Fibroblast of lung (primary cell): ENCODE results near the gene PDS5B. TPM values are rescaled to one million over a fixed set of nuclear protein-coding genes. Genes with fewer than 3 reads are reported as not detected.
A peak's percentile ranks its signal among the peaks of the same experiment; 100 is the strongest.

Experiments used
- DNase-seq, 2 donors: peaks; one replicate each; pipeline versions ENCODE4 v3.0.0 to v3.0.0-alpha.2; 2010; ENCODE audit warnings: low read depth in 2 of 2
- H2AFZ ChIP-seq: 2 replicates; pipeline ENCODE4 v1.5.1; 2012; ENCODE audit warnings: low read length, control low read depth, inconsistent platforms
- H3K27ac ChIP-seq: 2 replicates; pipeline ENCODE4 v1.5.1; 2011; ENCODE audit warnings: low read length, control low read depth; ENCODE audit not compliant: insufficient read depth
- H3K27me3 ChIP-seq: 2 replicates; pipeline ENCODE4 v1.5.1; 2011; ENCODE audit warnings: mild to moderate bottlenecking, low read length; ENCODE audit not compliant: control insufficient read depth, insufficient read depth
- H3K36me3 ChIP-seq: 2 replicates; pipeline ENCODE4 v1.5.1; 2011; ENCODE audit warnings: low read length; ENCODE audit not compliant: control insufficient read depth, insufficient read depth
- H3K4me1 ChIP-seq: 2 replicates; pipeline ENCODE4 v1.5.1; 2011; ENCODE audit warnings: low read length; ENCODE audit not compliant: control insufficient read depth, insufficient read depth; ENCODE audit errors: extremely low read depth
- H3K4me2 ChIP-seq: 2 replicates; pipeline ENCODE4 v1.5.1; 2011; ENCODE audit warnings: low read length, control low read depth; ENCODE audit not compliant: insufficient read depth; ENCODE audit errors: extremely low read depth
- H3K4me3 ChIP-seq, 4 experiments: fragments of 200-600 bp in 1 of 4; sonication (generic) in 1 of 4; replicated peaks in 1 of 4; 2 replicates each; pipeline ENCODE4 v1.5.1; 2011 to 2016; ENCODE audit warnings: low read length in 4 of 4, low read depth in 3 of 4, mild to moderate bottlenecking in 3 of 4, control low read depth in 2 of 4, inconsistent platforms in 1 of 4, mixed read lengths in 1 of 4; ENCODE audit not compliant: insufficient read depth in 1 of 4; ENCODE audit errors: control extremely low read depth in 1 of 4
- H3K79me2 ChIP-seq: 2 replicates; pipeline ENCODE4 v1.5.1; 2012; ENCODE audit warnings: mild to moderate bottlenecking, low read length, inconsistent platforms; ENCODE audit not compliant: control insufficient read depth, insufficient read depth
- H3K9ac ChIP-seq: 2 replicates; pipeline ENCODE4 v1.5.1; 2011; ENCODE audit warnings: mild to moderate bottlenecking, low read length, control low read depth; ENCODE audit not compliant: insufficient read depth
- H3K9me3 ChIP-seq: 2 replicates; pipeline ENCODE4 v1.5.1; 2012; ENCODE audit warnings: low read depth, low read length; ENCODE audit not compliant: control insufficient read depth, insufficient read depth
- H4K20me1 ChIP-seq: 2 replicates; pipeline ENCODE4 v1.5.1; 2011; ENCODE audit warnings: low read length; ENCODE audit not compliant: control insufficient read depth, insufficient read depth; ENCODE audit errors: extremely low read depth
- EZH2 ChIP-seq: IDR thresholded peaks from 2 replicates; pipeline ENCODE4 v1.5.1; 2012; ENCODE audit warnings: low read length, control low read depth, mild to moderate bottlenecking; ENCODE audit errors: missing control alignments
- polyA plus RNA-seq, 2 donors: library from polyadenylated mRNA; depleted of rRNA in 1 of 2; stranded (reverse) in 1 of 2; unstranded in 1 of 2; fragments of >200 nt; gene quantifications; 2 replicates each; pipeline ENCODE4 v1.2.1, GENCODE V29; 2011 to 2012; ENCODE audit warnings: missing spikeins in 1 of 2
- total RNA-seq: library from RNA; depleted of rRNA; stranded (reverse); fragments of >200 nt; gene quantifications from 2 replicates; pipeline ENCODE4 v1.2.1, GENCODE V29; 2014
- TF ChIP-seq, protein P1 (sequence below), 2 donors: IDR thresholded peaks in 1 of 2; conservative IDR thresholded peaks in 1 of 2; 1 replicate in 1 of 2; 2 replicates in 1 of 2; pipeline ENCODE4 v1.5.1; 2011 to 2012; ENCODE audit warnings: low read length in 2 of 2, control low read depth in 1 of 2, inconsistent platforms in 1 of 2, low read depth in 1 of 2, mild to moderate bottlenecking in 1 of 2

Gene PDS5B
- total and polyA plus RNA-seq, 2 donors (not counting 1 experiment from before 2014, with no cell fraction given) = 18.6 to 25.6 TPM

DNA sequence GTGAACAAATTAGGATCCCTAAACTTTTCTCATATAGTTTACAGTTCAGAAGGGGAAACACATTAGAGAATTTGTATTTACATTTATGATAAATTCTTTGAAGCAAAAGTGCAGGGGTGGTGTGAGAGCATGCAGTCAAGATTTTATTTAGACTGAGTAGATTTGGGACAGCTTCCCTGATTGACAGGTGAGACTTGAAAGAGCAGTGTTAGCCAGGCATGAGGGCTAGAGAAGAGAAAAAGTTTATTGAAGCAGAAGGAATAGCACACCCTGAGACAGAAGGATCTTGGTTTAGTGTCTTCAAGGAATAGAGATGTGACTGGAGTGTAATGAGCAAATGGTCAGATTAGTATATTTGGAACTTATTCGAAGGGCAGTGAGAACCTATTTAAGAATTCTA is 50.5 kb downstream of the PDS5B start:
- no peaks in the 10 kb centered on the region for H3K9me3 ChIP-seq
- no peak overlapping the region for H3K4me3 ChIP-seq
- H2AFZ ChIP-seq = no peak overlapping the region
- H3K36me3 ChIP-seq = no peaks in the 10 kb centered on the region
- no peak overlapping the region for H3K4me2 ChIP-seq
- H3K27ac ChIP-seq = no peak overlapping the region
- no peaks in the 10 kb centered on the region for H4K20me1 ChIP-seq
- no peaks in the 10 kb centered on the region for H3K4me1 ChIP-seq
- no peak for TF ChIP-seq EZH2
- TF ChIP-seq, protein P1, sequence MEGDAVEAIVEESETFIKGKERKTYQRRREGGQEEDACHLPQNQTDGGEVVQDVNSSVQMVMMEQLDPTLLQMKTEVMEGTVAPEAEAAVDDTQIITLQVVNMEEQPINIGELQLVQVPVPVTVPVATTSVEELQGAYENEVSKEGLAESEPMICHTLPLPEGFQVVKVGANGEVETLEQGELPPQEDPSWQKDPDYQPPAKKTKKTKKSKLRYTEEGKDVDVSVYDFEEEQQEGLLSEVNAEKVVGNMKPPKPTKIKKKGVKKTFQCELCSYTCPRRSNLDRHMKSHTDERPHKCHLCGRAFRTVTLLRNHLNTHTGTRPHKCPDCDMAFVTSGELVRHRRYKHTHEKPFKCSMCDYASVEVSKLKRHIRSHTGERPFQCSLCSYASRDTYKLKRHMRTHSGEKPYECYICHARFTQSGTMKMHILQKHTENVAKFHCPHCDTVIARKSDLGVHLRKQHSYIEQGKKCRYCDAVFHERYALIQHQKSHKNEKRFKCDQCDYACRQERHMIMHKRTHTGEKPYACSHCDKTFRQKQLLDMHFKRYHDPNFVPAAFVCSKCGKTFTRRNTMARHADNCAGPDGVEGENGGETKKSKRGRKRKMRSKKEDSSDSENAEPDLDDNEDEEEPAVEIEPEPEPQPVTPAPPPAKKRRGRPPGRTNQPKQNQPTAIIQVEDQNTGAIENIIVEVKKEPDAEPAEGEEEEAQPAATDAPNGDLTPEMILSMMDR (conservative IDR thresholded peaks at IDR 0.05 in 1 of 2, IDR thresholded peaks at IDR 0.05 in 1 of 2; ENCODE audit: low read depth in 1 of 2, low read length in 2 of 2) = no peak
- no peak for DNase-seq
- H3K79me2 ChIP-seq = peaks cover 31% of the 10 kb centered on the region
- no peak overlapping the region for H3K9ac ChIP-seq
- no peaks in the 10 kb centered on the region for H3K27me3 ChIP-seq

DNA sequence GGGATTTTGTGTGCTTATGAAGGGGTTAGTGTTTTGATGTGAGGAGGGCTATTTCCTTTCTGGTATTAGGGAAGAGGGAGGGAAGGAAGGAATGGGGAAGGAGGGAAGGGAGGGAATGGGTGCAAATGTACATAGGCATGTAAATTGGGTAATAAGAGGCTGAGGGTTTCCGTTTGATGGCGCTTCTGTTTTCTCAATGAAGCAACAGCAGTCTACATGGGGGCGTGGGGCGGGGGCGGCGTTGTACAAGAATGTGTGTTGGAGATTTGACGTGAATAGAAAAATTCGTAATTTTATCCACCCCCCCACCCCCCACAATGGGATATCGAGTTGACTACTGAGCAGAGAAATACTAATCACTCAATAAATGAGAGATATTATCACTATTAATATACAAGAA is 52.5 kb downstream of the PDS5B start:
- H3K27ac ChIP-seq = no peak overlapping the region
- H3K4me1 ChIP-seq = no peaks in the 10 kb centered on the region
- H4K20me1 ChIP-seq = no peaks in the 10 kb centered on the region
- no peaks in the 10 kb centered on the region for H3K27me3 ChIP-seq
- H3K4me2 ChIP-seq = no peak overlapping the region
- H3K79me2 ChIP-seq = peaks cover 45% of the 10 kb centered on the region
- H3K9ac ChIP-seq = no peak overlapping the region
- no peaks in the 10 kb centered on the region for H3K9me3 ChIP-seq
- no peaks in the 10 kb centered on the region for H3K36me3 ChIP-seq
- no peak overlapping the region for H3K4me3 ChIP-seq
- TF ChIP-seq, protein P1 (conservative IDR thresholded peaks at IDR 0.05 in 1 of 2, IDR thresholded peaks at IDR 0.05 in 1 of 2; ENCODE audit: low read depth in 1 of 2, low read length in 2 of 2) = no peak
- no peak for TF ChIP-seq EZH2
- no peak overlapping the region for H2AFZ ChIP-seq
- DNase-seq = no peak

DNA sequence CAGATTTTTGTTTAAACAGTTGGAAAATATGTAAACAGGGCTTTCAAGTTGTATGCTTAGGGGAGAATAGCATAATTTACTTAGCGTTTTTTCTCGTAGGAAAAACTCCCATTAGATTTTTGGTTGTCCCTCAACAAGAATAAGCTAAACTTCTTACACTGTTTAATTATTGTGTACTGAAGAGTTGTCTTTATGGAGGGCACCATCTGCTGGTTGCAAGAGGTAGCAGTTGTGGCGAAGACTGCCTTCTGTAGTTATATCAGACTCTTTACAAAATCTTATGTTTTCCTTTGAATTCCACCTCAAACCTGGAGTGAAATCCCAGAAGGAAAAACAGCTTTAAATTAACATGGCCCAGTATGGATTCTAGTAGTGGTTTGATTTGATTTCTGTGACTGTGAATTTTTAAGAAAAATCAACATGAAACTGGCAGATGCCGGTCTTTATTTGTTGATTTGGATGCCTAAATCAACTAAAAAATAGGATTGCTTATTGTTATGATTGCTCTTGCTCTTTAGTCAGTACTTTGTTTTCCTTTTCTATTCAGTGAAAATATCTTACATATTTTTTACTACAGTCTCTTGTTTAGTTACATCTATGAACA is 53.4 kb downstream of the PDS5B start:
- no peak overlapping the region for H3K4me3 ChIP-seq
- H3K36me3 ChIP-seq = no peaks in the 10 kb centered on the region
- H3K4me2 ChIP-seq = no peak overlapping the region
- TF ChIP-seq EZH2 = no peak
- TF ChIP-seq, protein P1 (conservative IDR thresholded peaks at IDR 0.05 in 1 of 2, IDR thresholded peaks at IDR 0.05 in 1 of 2; ENCODE audit: low read depth in 1 of 2, low read length in 2 of 2) = peak; percentile 82 to 91
- no peaks in the 10 kb centered on the region for H4K20me1 ChIP-seq
- peak; percentile 64 to 84 for DNase-seq
- H3K4me1 ChIP-seq = no peaks in the 10 kb centered on the region
- no peak overlapping the region for H2AFZ ChIP-seq
- H3K27ac ChIP-seq = no peak overlapping the region
- peaks cover 52% of the 10 kb centered on the region for H3K79me2 ChIP-seq
- H3K9ac ChIP-seq = no peak overlapping the region
- no peaks in the 10 kb centered on the region for H3K27me3 ChIP-seq
- no peaks in the 10 kb centered on the region for H3K9me3 ChIP-seq
